H9 (cell line): ENCODE results near the gene FAM98C. TPM values are rescaled to one million over a fixed set of nuclear protein-coding genes. Genes with fewer than 3 reads are reported as not detected.
A peak's percentile ranks its signal among the peaks of the same experiment; 100 is the strongest.

ENCODE experiments used
- DNase-seq: peaks from one replicate; pipeline ENCODE4 v3.0.0-alpha.2; 2017
- H2AFZ ChIP-seq: one replicate; pipeline ENCODE4 v1.6.1; 2013; ENCODE audit warnings: mild to moderate bottlenecking, low read length, control low read depth, moderate library complexity
- H2AK5ac ChIP-seq: 2 replicates; pipeline ENCODE4 v1.6.1; 2013; ENCODE audit warnings: low read length, control low read depth, mixed read lengths; ENCODE audit not compliant: insufficient read length
- H2BK120ac ChIP-seq: one replicate; pipeline ENCODE4 v1.6.1; 2013; ENCODE audit warnings: low read depth, mild to moderate bottlenecking, low read length, control low read depth, inconsistent platforms; ENCODE audit not compliant: poor library complexity, severe bottlenecking
- H2BK12ac ChIP-seq: 2 replicates; pipeline ENCODE4 v1.6.1; 2013; ENCODE audit warnings: low read length, control low read depth, mixed read lengths, low read depth; ENCODE audit not compliant: insufficient read length
- H2BK15ac ChIP-seq: 2 replicates; pipeline ENCODE4 v1.6.1; 2013; ENCODE audit warnings: low read depth, low read length, control low read depth
- H2BK20ac ChIP-seq: one replicate; pipeline ENCODE4 v1.6.1; 2013; ENCODE audit warnings: low read depth, mild to moderate bottlenecking, low read length, control low read depth, inconsistent platforms; ENCODE audit not compliant: poor library complexity, severe bottlenecking
- H2BK5ac ChIP-seq: 2 replicates; pipeline ENCODE4 v1.6.1; 2013; ENCODE audit warnings: low read length, control low read depth, mixed read lengths; ENCODE audit not compliant: insufficient read length
- H3K14ac ChIP-seq: 2 replicates; pipeline ENCODE4 v1.6.1; 2013; ENCODE audit warnings: low read length, control low read depth; ENCODE audit not compliant: insufficient read depth
- H3K18ac ChIP-seq: 2 replicates; pipeline ENCODE4 v1.6.1; 2013; ENCODE audit warnings: low read depth, mild to moderate bottlenecking, mixed read lengths, low read length, control low read depth; ENCODE audit not compliant: insufficient read length
- H3K23ac ChIP-seq: 2 replicates; pipeline ENCODE4 v1.6.1; 2013; ENCODE audit warnings: low read length, control low read depth, mixed read lengths, low read depth; ENCODE audit not compliant: insufficient read length
- H3K23me2 ChIP-seq: 2 replicates; pipeline ENCODE4 v1.6.1; 2013; ENCODE audit warnings: low read depth, mild to moderate bottlenecking, mixed read lengths, low read length, control low read depth; ENCODE audit not compliant: insufficient read length, poor library complexity, severe bottlenecking
- H3K27ac ChIP-seq: 2 replicates; pipeline ENCODE4 v1.5.1; 2013; ENCODE audit warnings: low read length, control low read depth, mixed read lengths, low read depth; ENCODE audit not compliant: insufficient read length
- H3K27me3 ChIP-seq: 2 replicates; pipeline ENCODE4 v1.6.1; 2013; ENCODE audit warnings: low read length, control low read depth, inconsistent platforms; ENCODE audit not compliant: insufficient read depth
- H3K4ac ChIP-seq: 2 replicates; pipeline ENCODE4 v1.6.1; 2013; ENCODE audit warnings: low read depth, mild to moderate bottlenecking, control low read depth, inconsistent platforms, low read length, moderate library complexity
- H3K4me1 ChIP-seq: 2 replicates; pipeline ENCODE4 v1.6.1; 2013; ENCODE audit warnings: low read length, control low read depth, inconsistent platforms; ENCODE audit not compliant: insufficient read depth
- H3K4me2 ChIP-seq: 2 replicates; pipeline ENCODE4 v1.6.1; 2013; ENCODE audit warnings: low read length, control low read depth, mixed read lengths; ENCODE audit not compliant: insufficient read length, insufficient read depth
- H3K56ac ChIP-seq: 2 replicates; pipeline ENCODE4 v1.6.1; 2013; ENCODE audit warnings: low read depth, mild to moderate bottlenecking, mixed read lengths, low read length, control low read depth; ENCODE audit not compliant: insufficient read length
- H3K79me1 ChIP-seq: 2 replicates; pipeline ENCODE4 v1.6.1; 2013; ENCODE audit warnings: low read depth, mild to moderate bottlenecking, moderate library complexity, low read length, control low read depth, inconsistent platforms; ENCODE audit not compliant: insufficient read depth, poor library complexity, severe bottlenecking
- H3K79me2 ChIP-seq: 2 replicates; pipeline ENCODE4 v1.6.1; 2013; ENCODE audit warnings: low read length, control low read depth, inconsistent platforms; ENCODE audit not compliant: insufficient read depth
- H3K9ac ChIP-seq: 2 replicates; pipeline ENCODE4 v1.6.1; 2013; ENCODE audit warnings: low read length, control low read depth, mixed read lengths; ENCODE audit not compliant: insufficient read length; ENCODE audit errors: extremely low read depth
- H3K9me3 ChIP-seq: one replicate; pipeline ENCODE4 v1.6.1; 2013; ENCODE audit warnings: low read depth, low read length, inconsistent platforms; ENCODE audit not compliant: control insufficient read depth
- H3T11ph ChIP-seq: one replicate; pipeline ENCODE4 v1.6.1; 2013; ENCODE audit warnings: mild to moderate bottlenecking, low read length, control low read depth, inconsistent platforms
- H4K20me1 ChIP-seq: one replicate; pipeline ENCODE4 v1.6.1; 2013; ENCODE audit not compliant: control insufficient read depth, insufficient read length, insufficient read depth
- H4K5ac ChIP-seq: 2 replicates; pipeline ENCODE4 v1.6.1; 2013; ENCODE audit warnings: low read depth, mild to moderate bottlenecking, mixed read lengths, low read length, control low read depth; ENCODE audit not compliant: insufficient read length
- H4K8ac ChIP-seq: replicated peaks from 2 replicates; pipeline ENCODE4 v1.6.1; 2013; ENCODE audit warnings: low read length, control low read depth, mixed read lengths, low read depth; ENCODE audit not compliant: insufficient read length
- H4K91ac ChIP-seq: 2 replicates; pipeline ENCODE4 v1.6.1; 2013; ENCODE audit warnings: low read depth, mild to moderate bottlenecking, moderate library complexity, mixed read lengths, low read length, control low read depth; ENCODE audit not compliant: insufficient read length
- H3K27ac Mint-ChIP-seq, 3 experiments: 2 replicates in 2 of 3; 3 replicates in 1 of 3; pipeline ENCODE4 v1.8.0; 2020 to 2021; ENCODE audit warnings: mixed read lengths in 3 of 3, mild to moderate bottlenecking in 1 of 3, moderate library complexity in 1 of 3
- H3K27me3 Mint-ChIP-seq: 2 replicates; pipeline ENCODE4 v1.8.0; 2021; ENCODE audit warnings: low read depth, mild to moderate bottlenecking, moderate library complexity, mixed read lengths
- H3K36me3 Mint-ChIP-seq, 3 experiments: 2 replicates in 2 of 3; 3 replicates in 1 of 3; pipeline ENCODE4 v1.8.0; 2020 to 2021; ENCODE audit warnings: low read depth in 3 of 3, mixed read lengths in 3 of 3; ENCODE audit not compliant: insufficient read depth in 1 of 3
- H3K4me1 Mint-ChIP-seq, 2 experiments: 2 replicates each; pipeline ENCODE4 v1.8.0; 2020; ENCODE audit warnings: mixed read lengths in 2 of 2
- H3K4me3 Mint-ChIP-seq, 2 experiments: 2 replicates in 1 of 2; 3 replicates in 1 of 2; pipeline ENCODE4 v1.8.0; 2020 to 2021; ENCODE audit warnings: mild to moderate bottlenecking in 2 of 2, mixed read lengths in 2 of 2, moderate library complexity in 1 of 2
- H3K9me3 Mint-ChIP-seq, 2 experiments: 2 replicates in 1 of 2; 3 replicates in 1 of 2; pipeline ENCODE4 v1.8.0; 2020; ENCODE audit warnings: mild to moderate bottlenecking in 2 of 2, mixed read lengths in 2 of 2, moderate library complexity in 1 of 2
- WGBS: extraction: QIAGEN DNeasy Blood & Tissue Kit; methylation state at CpG from one replicate; pipeline ENCODE4 v1.1.7; 2013; ENCODE audit warnings: missing lambda C conversion rate, low lambda C conversion rate, mixed read lengths; ENCODE audit not compliant: insufficient read length; ENCODE audit errors: extremely low coverage; 5-methylcytosine and 5-hydroxymethylcytosine counted together
- total RNA-seq: library from RNA; stranded (reverse); gene quantifications from 2 replicates; pipeline ENCODE4 v1.2.1, GENCODE V29; 2021
- TF ChIP-seq, protein P1 (sequence below): fragments of 200-600 bp; sonication (generic); conservative IDR thresholded peaks from 3 replicates; pipeline ENCODE4 v1.8.0; 2021; ENCODE audit warnings: antibody characterized with exemption, mild to moderate bottlenecking

FAM98C gene
- total RNA-seq, 1 experiment from 2014 or later = 16.4 TPM

DNA sequence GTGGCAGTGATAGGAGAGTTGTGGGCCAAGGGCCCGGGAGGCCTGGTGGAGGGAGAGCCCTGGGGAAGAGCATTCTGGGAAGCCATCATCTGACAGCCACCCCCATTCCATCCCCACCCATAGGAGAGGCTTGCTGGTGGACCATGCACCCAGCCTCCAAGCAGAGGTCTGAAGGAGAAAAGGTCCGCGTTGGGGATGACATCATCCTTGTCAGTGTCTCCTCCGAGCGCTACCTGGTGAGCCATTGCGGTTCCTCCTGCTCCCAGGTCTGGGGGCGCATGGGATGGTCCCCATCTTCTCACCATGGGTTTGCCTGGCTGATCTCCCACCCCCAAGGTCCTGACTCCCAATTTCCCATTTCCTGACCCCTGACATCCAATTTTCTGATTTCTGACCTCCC lies 41.1 kb downstream of the FAM98C start:
- H3K9ac ChIP-seq = no peak overlapping the region
- no peak overlapping the region for H2BK15ac ChIP-seq
- no peak overlapping the region for H4K5ac ChIP-seq
- no peak overlapping the region for H3K14ac ChIP-seq
- peak overlapping the region in 2 of 3 experiments; percentile 64 to 77; a peak in 2 of 7 replicates for H3K27ac Mint-ChIP-seq
- TF ChIP-seq, protein P1, sequence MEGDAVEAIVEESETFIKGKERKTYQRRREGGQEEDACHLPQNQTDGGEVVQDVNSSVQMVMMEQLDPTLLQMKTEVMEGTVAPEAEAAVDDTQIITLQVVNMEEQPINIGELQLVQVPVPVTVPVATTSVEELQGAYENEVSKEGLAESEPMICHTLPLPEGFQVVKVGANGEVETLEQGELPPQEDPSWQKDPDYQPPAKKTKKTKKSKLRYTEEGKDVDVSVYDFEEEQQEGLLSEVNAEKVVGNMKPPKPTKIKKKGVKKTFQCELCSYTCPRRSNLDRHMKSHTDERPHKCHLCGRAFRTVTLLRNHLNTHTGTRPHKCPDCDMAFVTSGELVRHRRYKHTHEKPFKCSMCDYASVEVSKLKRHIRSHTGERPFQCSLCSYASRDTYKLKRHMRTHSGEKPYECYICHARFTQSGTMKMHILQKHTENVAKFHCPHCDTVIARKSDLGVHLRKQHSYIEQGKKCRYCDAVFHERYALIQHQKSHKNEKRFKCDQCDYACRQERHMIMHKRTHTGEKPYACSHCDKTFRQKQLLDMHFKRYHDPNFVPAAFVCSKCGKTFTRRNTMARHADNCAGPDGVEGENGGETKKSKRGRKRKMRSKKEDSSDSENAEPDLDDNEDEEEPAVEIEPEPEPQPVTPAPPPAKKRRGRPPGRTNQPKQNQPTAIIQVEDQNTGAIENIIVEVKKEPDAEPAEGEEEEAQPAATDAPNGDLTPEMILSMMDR = no peak
- no peak overlapping the region for H3K18ac ChIP-seq
- H3T11ph ChIP-seq = no peak overlapping the region
- no peaks in the 10 kb centered on the region for H3K23me2 ChIP-seq
- H3K4ac ChIP-seq = no peak overlapping the region
- no peaks in the 10 kb centered on the region for H3K4me1 ChIP-seq
- no peaks in the 10 kb centered on the region for H3K9me3 Mint-ChIP-seq
- no peaks in the 10 kb centered on the region for H3K27me3 ChIP-seq
- H3K9me3 ChIP-seq = no peaks in the 10 kb centered on the region
- no peaks in the 10 kb centered on the region for H4K20me1 ChIP-seq
- H4K8ac ChIP-seq = no peak overlapping the region
- no peak overlapping the region for H2BK12ac ChIP-seq
- H2BK5ac ChIP-seq = no peak overlapping the region
- H3K23ac ChIP-seq = no peak overlapping the region
- H2AK5ac ChIP-seq = no peak overlapping the region
- H2BK120ac ChIP-seq = no peak overlapping the region
- no peak overlapping the region for H3K4me3 Mint-ChIP-seq
- H3K36me3 Mint-ChIP-seq = peaks cover 31 to 40% (median 33%) of the 10 kb centered on the region in 3 experiments
- WGBS = no CpG with 5 or more reads among the region's 7 CpGs
- H3K79me1 ChIP-seq = no peaks in the 10 kb centered on the region
- no peak overlapping the region for H3K4me2 ChIP-seq
- no peak overlapping the region for H3K56ac ChIP-seq
- no peak overlapping the region for H2BK20ac ChIP-seq
- DNase-seq = no peak
- H3K27me3 Mint-ChIP-seq = no peaks in the 10 kb centered on the region
- H4K91ac ChIP-seq = no peak overlapping the region
- no peak overlapping the region for H3K27ac ChIP-seq
- H2AFZ ChIP-seq = no peak overlapping the region
- H3K4me1 Mint-ChIP-seq = peaks cover 5 to 16% of the 10 kb centered on the region in 2 experiments; a peak in 3 of 4 replicates
- no peaks in the 10 kb centered on the region for H3K79me2 ChIP-seq
